Measurements from ENCODE around the gene OPA3. TPM values are rescaled to one million over a fixed set of nuclear protein-coding genes. Genes with fewer than 3 reads are reported as not detected.

The OPA3 gene
- total and polyA plus RNA-seq, 10 of the 15 experiments (the other 5 are each of a cell fraction or from before 2014, with no cell fraction given): 2.2 to 24.3 (median 13.3) TPM

GRCh38 chr19:45558399-45558878 is 26.2 kb downstream of the OPA3 start (continued):
- TF ChIP-seq ZBTB40 (IDR thresholded peaks at IDR 0.05; ENCODE audit: borderline replicate concordance) (no peak), BRCA1 (IDR thresholded peaks at IDR 0.05; ENCODE audit: low read depth, low read length) (no peak), ATF3 (IDR thresholded peaks at IDR 0.05; ENCODE audit: borderline replicate concordance, extremely low read depth, low read depth, low read length) (no peak), ZBTB11 (CRISPR knock-in tag; IDR thresholded peaks at IDR 0.05) (no peak), REST (IDR thresholded peaks at IDR 0.05; ENCODE audit: low read depth, low read length) (no peak), CREM (IDR thresholded peaks at IDR 0.05; ENCODE audit: low read depth) (no peak), YY1 (IDR thresholded peaks at IDR 0.05; ENCODE audit: low read depth, low read length) (peak; percentile 51; the same call in 1 of the 2 replicates), RAD21 (IDR thresholded peaks at IDR 0.05; ENCODE audit: insufficient read depth, low read depth, low read length) (peak; percentile 77), GABPA (IDR thresholded peaks at IDR 0.05; ENCODE audit: low read depth) (no peak), NKRF (conservative IDR thresholded peaks at IDR 0.05) (no peak), MEF2A (IDR thresholded peaks at IDR 0.05; ENCODE audit: insufficient read depth, low read depth, low read length) (no peak), EGR1 (IDR thresholded peaks at IDR 0.05; ENCODE audit: borderline replicate concordance in 1 of 2, low read depth in 2 of 2, low read length in 2 of 2) (no peak), ATF2 (IDR thresholded peaks at IDR 0.05; ENCODE audit: low read length) (no peak), POLR2AphosphoS5 (IDR thresholded peaks at IDR 0.05; ENCODE audit: low read length) (no peak)

All from GM12878 (cell line).